Measurements from ENCODE around the gene AGAP9. TPM values are rescaled to one million over a fixed set of nuclear protein-coding genes. Genes with fewer than 3 reads are reported as not detected.

AGAP9 gene
- total RNA-seq, 1 experiment from 2014 or later: 20.7 TPM

DNA sequence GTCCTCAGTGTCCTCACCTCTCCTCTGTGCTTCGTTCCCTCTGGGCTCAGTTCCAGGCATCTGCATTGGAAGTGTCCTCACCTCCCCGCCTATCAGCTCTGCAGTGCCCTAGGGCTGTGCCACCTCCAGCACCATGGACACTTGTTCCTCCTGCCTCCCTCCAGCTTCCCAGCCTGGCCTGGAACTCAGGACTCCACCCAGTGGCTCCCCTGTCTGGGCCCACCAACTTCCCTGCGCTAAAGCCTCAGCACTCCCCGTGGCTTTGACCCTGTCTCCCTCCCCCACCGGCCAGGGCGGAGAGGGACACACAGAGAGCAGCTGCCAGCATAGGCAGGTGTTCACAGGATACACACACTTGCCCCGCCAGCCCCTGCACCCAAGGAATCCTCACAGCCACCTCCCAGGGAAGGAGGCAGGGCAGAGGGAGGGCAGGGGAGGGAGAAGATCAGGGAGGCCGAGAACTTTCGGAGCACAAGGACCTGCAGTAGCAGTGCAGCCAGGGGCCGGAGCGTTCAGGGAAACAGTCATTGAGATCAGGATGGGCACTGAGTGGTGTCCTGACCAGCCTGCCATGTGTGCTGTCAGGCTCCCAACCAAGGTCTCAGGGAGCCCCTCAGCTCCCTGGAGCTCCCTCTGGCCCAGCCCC, 70.8 kb downstream of the AGAP9 start:
- ChIA-PET POLR2A (no interaction called here), CTCF (no interaction called here)
- Mint-ChIP-seq H3K36me3 (ENCODE audit: insufficient read depth, unreplicated experiment) (no peaks in the 10 kb centered on the region), H3K9me3 (ENCODE audit: unreplicated experiment) (no peaks in the 10 kb centered on the region), H3K27me3 (ENCODE audit: insufficient read depth, unreplicated experiment) (no peaks in the 10 kb centered on the region), H3K4me1 (ENCODE audit: low read depth, unreplicated experiment) (peaks cover 13% of the 10 kb centered on the region), H3K27ac (ENCODE audit: unreplicated experiment) (no peak overlapping the region), H3K4me3 (ENCODE audit: unreplicated experiment) (no peak overlapping the region)
- Histone ChIP-seq H3K4me1 (peaks cover 26% of the 10 kb centered on the region), H3K27me3 (replicated peaks; ENCODE audit: control insufficient read depth, insufficient read depth, low read length) (no peaks in the 10 kb centered on the region), H3K36me3 (ENCODE audit: control insufficient read depth, insufficient read depth, low read length) (no peaks in the 10 kb centered on the region), H3K4me3 (ENCODE audit: low read depth, low read length) (no peak overlapping the region), H3K9me3 (no peaks in the 10 kb centered on the region)
- no TSS peak for BruUV-seq (replicated peaks)
- no peak for DNase-seq
- no peak for TF ChIP-seq CTCF (IDR thresholded peaks at IDR 0.05; ENCODE audit: insufficient read depth in 1 of 2, low read depth in 1 of 2, low read length in 1 of 2, severe bottlenecking in 1 of 2, unreplicated experiment in 1 of 2)
- intact Hi-C loops (cut with micrococcal nuclease; ENCODE audit: unreplicated experiment): no loop called here

- Histone ChIP-seq H3K9me3 (no peaks in the 10 kb centered on the region), H3K4me3 (ENCODE audit: low read depth, low read length) (no peak overlapping the region), H3K27me3 (replicated peaks; ENCODE audit: control insufficient read depth, insufficient read depth, low read length) (no peaks in the 10 kb centered on the region), H3K36me3 (ENCODE audit: control insufficient read depth, insufficient read depth, low read length) (no peaks in the 10 kb centered on the region), H3K4me1 (peaks cover 20% of the 10 kb centered on the region)
- H3K9me3 Mint-ChIP-seq (ENCODE audit: unreplicated experiment): no peaks in the 10 kb centered on the region
- ChIA-PET POLR2A (no interaction called here), CTCF (no interaction called here)
- H3K4me1 Mint-ChIP-seq (ENCODE audit: low read depth, unreplicated experiment): peaks cover 9% of the 10 kb centered on the region
- H3K4me3 Mint-ChIP-seq (ENCODE audit: unreplicated experiment): no peak overlapping the region
- no peak overlapping the region for H3K27ac Mint-ChIP-seq (ENCODE audit: unreplicated experiment)
- H3K27me3 Mint-ChIP-seq (ENCODE audit: insufficient read depth, unreplicated experiment): no peaks in the 10 kb centered on the region
- no peak for TF ChIP-seq CTCF (IDR thresholded peaks at IDR 0.05; ENCODE audit: insufficient read depth in 1 of 2, low read depth in 1 of 2, low read length in 1 of 2, severe bottlenecking in 1 of 2, unreplicated experiment in 1 of 2)
- no peaks in the 10 kb centered on the region for H3K36me3 Mint-ChIP-seq (ENCODE audit: insufficient read depth, unreplicated experiment)
- DNase-seq: no peak
- no TSS peak for BruUV-seq (replicated peaks)
- intact Hi-C loops (cut with micrococcal nuclease; ENCODE audit: unreplicated experiment): no loop called here
These were observed 71.4 kb downstream of the AGAP9 start for GRCh38 chr10:47451998-47452494.

Other genes starting within 250 kb of the AGAP9 start
- not detected in 2 replicates for gene GDF10, start 223.4 kb downstream of the AGAP9 start, total RNA-seq (2022)
- gene GDF2, start 201.2 kb downstream of the AGAP9 start, total RNA-seq (2022): not detected in 2 replicates
- gene RBP3, start 175.3 kb downstream of the AGAP9 start, total RNA-seq (2022): not detected in 2 replicates
- 5.6 and 8.7 TPM in 2 replicates for gene ZNF488, start 139.3 kb downstream of the AGAP9 start, total RNA-seq (2022)
- 14.1 and 20.9 TPM in 2 replicates for gene ANXA8, start 39.5 kb downstream of the AGAP9 start, total RNA-seq (2022)
- gene FAM25G, start 31.9 kb downstream of the AGAP9 start, total RNA-seq (2022): not detected in 2 replicates
- 0.11 TPM in 1 of 2 replicates, not detected in the other for gene SYT15B, start 240.0 kb upstream of the AGAP9 start, total RNA-seq (2022)